Gastroesophageal sphincter (tissue), 3 donors: ENCODE results near the gene GRID1.

Experiments used
- POLR2A ChIP-seq, 2 donors: fragments of 450-650 bp; IDR thresholded peaks; one replicate each; pipeline ENCODE4 v1.6.1; 2017; ENCODE audit warnings: antibody characterized with exemption in 2 of 2, mild to moderate bottlenecking in 2 of 2, moderate library complexity in 1 of 2
- TF ChIP-seq, protein P1 (sequence below), 4 experiments: fragments of 200-600 bp in 2 of 4; fragments of 450-650 bp in 2 of 4; sonication (generic) in 1 of 4; IDR thresholded peaks; one replicate each; pipeline ENCODE4 v1.5.1; 2017 to 2019; ENCODE audit warnings: antibody characterized with exemption in 4 of 4, mild to moderate bottlenecking in 2 of 4, moderate library complexity in 2 of 4

DNA sequence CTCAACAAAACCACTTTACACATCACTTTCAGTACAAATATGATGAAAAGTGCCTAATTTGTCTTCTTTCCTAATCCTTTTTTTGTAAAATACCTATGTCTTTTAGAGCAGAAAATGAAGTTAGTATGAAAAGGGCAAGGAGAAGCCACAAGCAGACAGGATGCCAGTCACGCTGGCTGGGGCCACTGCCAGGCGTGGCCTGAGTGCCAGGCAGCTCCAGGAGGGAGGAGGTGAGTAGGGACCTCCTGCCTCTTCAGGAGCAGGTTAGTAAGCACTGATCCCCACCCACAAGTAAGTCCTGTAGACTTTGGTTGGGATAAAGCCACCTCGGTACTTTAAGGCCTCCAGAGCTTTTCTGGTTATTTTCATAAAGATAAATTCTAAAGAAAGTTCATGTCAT lies 432.0 kb downstream of the GRID1 start:
- TF ChIP-seq, protein P1, sequence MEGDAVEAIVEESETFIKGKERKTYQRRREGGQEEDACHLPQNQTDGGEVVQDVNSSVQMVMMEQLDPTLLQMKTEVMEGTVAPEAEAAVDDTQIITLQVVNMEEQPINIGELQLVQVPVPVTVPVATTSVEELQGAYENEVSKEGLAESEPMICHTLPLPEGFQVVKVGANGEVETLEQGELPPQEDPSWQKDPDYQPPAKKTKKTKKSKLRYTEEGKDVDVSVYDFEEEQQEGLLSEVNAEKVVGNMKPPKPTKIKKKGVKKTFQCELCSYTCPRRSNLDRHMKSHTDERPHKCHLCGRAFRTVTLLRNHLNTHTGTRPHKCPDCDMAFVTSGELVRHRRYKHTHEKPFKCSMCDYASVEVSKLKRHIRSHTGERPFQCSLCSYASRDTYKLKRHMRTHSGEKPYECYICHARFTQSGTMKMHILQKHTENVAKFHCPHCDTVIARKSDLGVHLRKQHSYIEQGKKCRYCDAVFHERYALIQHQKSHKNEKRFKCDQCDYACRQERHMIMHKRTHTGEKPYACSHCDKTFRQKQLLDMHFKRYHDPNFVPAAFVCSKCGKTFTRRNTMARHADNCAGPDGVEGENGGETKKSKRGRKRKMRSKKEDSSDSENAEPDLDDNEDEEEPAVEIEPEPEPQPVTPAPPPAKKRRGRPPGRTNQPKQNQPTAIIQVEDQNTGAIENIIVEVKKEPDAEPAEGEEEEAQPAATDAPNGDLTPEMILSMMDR (IDR thresholded peaks at IDR 0.05), result no peak
- no peak for TF ChIP-seq POLR2A (IDR thresholded peaks at IDR 0.05)
